AG10803 (cell line): ENCODE data around the gene SHISA6.

Experiments used
- DNase-seq: peaks from one replicate; pipeline ENCODE4 v3.0.0; 2010; ENCODE audit warnings: low read depth
- H3K4me3 ChIP-seq: 2 replicates; pipeline ENCODE4 v1.5.1; 2011; ENCODE audit warnings: mild to moderate bottlenecking, low read length, control low read depth
- CTCF ChIP-seq: conservative IDR thresholded peaks from 2 replicates; pipeline ENCODE4 v1.5.1; 2011; ENCODE audit warnings: mild to moderate bottlenecking, low read length, control low read depth, inconsistent platforms

SHISA6 gene

GRCh38 chr17:11221196-11221595, 19.8 kb upstream of the SHISA6 start:
- no peak for DNase-seq
- TF ChIP-seq CTCF, result no peak
- H3K4me3 ChIP-seq, result no peak overlapping the region

- no peak overlapping the region for H3K4me3 ChIP-seq
- no peak for TF ChIP-seq CTCF
- DNase-seq, result no peak
Observed at GRCh38 chr17:11221721-11222120, 19.3 kb upstream of the SHISA6 start.

GRCh38 chr17:11238705-11239104, 2.3 kb upstream of the SHISA6 start:
- TF ChIP-seq CTCF, result no peak
- H3K4me3 ChIP-seq, result no peak overlapping the region
- DNase-seq, result no peak

- DNase-seq, result no peak
Observed at GRCh38 chr17:11239379-11239970, 1.5 kb upstream of the SHISA6 start.

GRCh38 chr17:11240041-11240840, 772 bp upstream of the SHISA6 start:
- DNase-seq, result no peak
- TF ChIP-seq CTCF, result no peak
- H3K4me3 ChIP-seq, result no peak overlapping the region

More at GRCh38 chr17:11239379-11239970, 1.5 kb upstream of the SHISA6 start:
- H3K4me3 ChIP-seq, result no peak overlapping the region
- TF ChIP-seq CTCF, result no peak

GRCh38 chr17:11241611-11242226, 706 bp downstream of the SHISA6 start:
- no peak for DNase-seq
- no peak overlapping the region for H3K4me3 ChIP-seq
- no peak for TF ChIP-seq CTCF
